Omental fat pad (tissue), 4 donors: Measurements from ENCODE around the gene SMG6. TPM values are rescaled to one million over a fixed set of nuclear protein-coding genes. Genes with fewer than 3 reads are reported as not detected.
A peak's percentile ranks its signal among the peaks of the same experiment; 100 is the strongest.

Source experiments
- ATAC-seq: fragments of 150-250 bp; one replicate; pipeline ENCODE4 v1.9.1; 2016; ENCODE audit warnings: mild to moderate bottlenecking, moderate library complexity; ENCODE audit not compliant: low FRiP score
- DNase-seq: peaks from one replicate; pipeline ENCODE4 v3.0.0-alpha.2; 2019; ENCODE audit warnings: low spot score
- CTCF ChIP-seq, 3 donors: fragments of 450-650 bp; IDR thresholded peaks; one replicate each; pipeline ENCODE4 v1.5.1; 2016 to 2017; ENCODE audit warnings: antibody characterized with exemption in 3 of 3, mild to moderate bottlenecking in 3 of 3, moderate library complexity in 2 of 3
- total RNA-seq, 4 donors: library from RNA; depleted of rRNA; stranded (reverse); fragments of >200 nt; gene quantifications; one replicate each; pipeline ENCODE4 v1.1.0, GENCODE V29; 2016

Gene SMG6
- total RNA-seq, 4 donors from 2014 or later = 19.1 to 36.1 (median 25.1) TPM

- no peak for TF ChIP-seq CTCF (IDR thresholded peaks at IDR 0.05)
- DNase-seq (no peak), ATAC-seq (peak; percentile 52)
Observed at GRCh38 chr17:2192367-2193057, 111.1 kb downstream of the SMG6 start.

- ATAC-seq (no peak), DNase-seq (no peak)
- TF ChIP-seq CTCF (IDR thresholded peaks at IDR 0.05) = no peak
Observed at GRCh38 chr17:2191785-2192184, 111.8 kb downstream of the SMG6 start.

GRCh38 chr17:2191227-2191626 is 112.4 kb downstream of the SMG6 start:
- no peak for TF ChIP-seq CTCF (IDR thresholded peaks at IDR 0.05)
- no peak for DNase-seq
- ATAC-seq = no peak

- no peak for TF ChIP-seq CTCF (IDR thresholded peaks at IDR 0.05)
- DNase-seq (no peak), ATAC-seq (peak; percentile 70)
Observed at GRCh38 chr17:2190014-2190413, 113.6 kb downstream of the SMG6 start.

GRCh38 chr17:2188971-2189630 is 114.5 kb downstream of the SMG6 start:
- DNase-seq (no peak), ATAC-seq (no peak)
- TF ChIP-seq CTCF (IDR thresholded peaks at IDR 0.05) = no peak

- TF ChIP-seq CTCF (IDR thresholded peaks at IDR 0.05) = no peak
- DNase-seq (no peak), ATAC-seq (no peak)
Observed at GRCh38 chr17:2187758-2188157, 115.8 kb downstream of the SMG6 start.

- no peak for ATAC-seq
- TF ChIP-seq CTCF (IDR thresholded peaks at IDR 0.05) = no peak
- no peak for DNase-seq
Observed at GRCh38 chr17:2186937-2187336, 116.6 kb downstream of the SMG6 start.
